Body of pancreas (tissue), 4 donors: ENCODE measurements around the gene TBC1D20.

ENCODE experiments used
- CTCF ChIP-seq, 7 experiments: fragments of 450-650 bp in 4 of 7; fragments of 200-600 bp in 3 of 7; sonication (generic) in 3 of 7; IDR thresholded peaks; one replicate each; pipeline ENCODE4 v1.5.1; 2016 to 2019; ENCODE audit warnings: antibody characterized with exemption in 7 of 7
- POLR2A ChIP-seq, 3 donors: fragments of 450-650 bp; IDR thresholded peaks; one replicate each; pipeline ENCODE4 v1.6.1; 2016; ENCODE audit warnings: antibody characterized with exemption in 3 of 3, mild to moderate bottlenecking in 2 of 3

GRCh38 chr20:461254-462198 lies 807 bp downstream of the TBC1D20 start:
- TF ChIP-seq CTCF (IDR thresholded peaks at IDR 0.05) (no peak), POLR2A (IDR thresholded peaks at IDR 0.05) (peak in 2 of 3 donors; percentile 3 to 14)
